Parathyroid adenoma (tissue), 2 donors: ENCODE data around the gene RMP24.

Experiments used
- H2AFZ ChIP-seq: fragments of 300-600 bp; sonication (generic); one replicate; pipeline ENCODE4 v1.7.0; 2017; ENCODE audit warnings: antibody characterized with exemption, mild to moderate bottlenecking
- H3K27ac ChIP-seq: fragments of 300-600 bp; sonication (generic); one replicate; pipeline ENCODE4 v1.7.0; 2017
- H3K27me3 ChIP-seq: fragments of 300-600 bp; sonication (generic); one replicate; pipeline ENCODE4 v1.7.0; 2017; ENCODE audit warnings: low read length; ENCODE audit not compliant: control insufficient read depth, insufficient read depth
- H3K36me3 ChIP-seq: fragments of 300-600 bp; sonication (generic); one replicate; pipeline ENCODE4 v1.7.0; 2017; ENCODE audit warnings: low read length; ENCODE audit not compliant: control insufficient read depth, insufficient read depth
- H3K4me1 ChIP-seq: fragments of 300-600 bp; sonication (generic); one replicate; pipeline ENCODE4 v1.7.0; 2017; ENCODE audit warnings: control low read depth
- H3K4me2 ChIP-seq: fragments of 300-600 bp; sonication (generic); one replicate; pipeline ENCODE4 v1.7.0; 2017; ENCODE audit warnings: low read length
- H3K4me3 ChIP-seq: fragments of 300-600 bp; sonication (generic); one replicate; pipeline ENCODE4 v1.7.0; 2017; ENCODE audit warnings: low read depth, low read length
- H3K79me2 ChIP-seq: fragments of 300-600 bp; sonication (generic); one replicate; pipeline ENCODE4 v1.7.0; 2017; ENCODE audit warnings: control low read depth
- H3K9ac ChIP-seq: fragments of 300-600 bp; sonication (generic); one replicate; pipeline ENCODE4 v1.7.0; 2017; ENCODE audit warnings: mild to moderate bottlenecking
- H3K9me3 ChIP-seq: fragments of 300-600 bp; sonication (generic); one replicate; pipeline ENCODE4 v1.7.0; 2017; ENCODE audit warnings: low read length; ENCODE audit not compliant: control insufficient read depth
- TF ChIP-seq, protein P1 (sequence below): fragments of 300-600 bp; sonication (generic); IDR thresholded peaks from one replicate; pipeline ENCODE4 v1.7.0; 2017; ENCODE audit warnings: antibody characterized with exemption, mild to moderate bottlenecking
- donor health status: primary hyperparathyroidism.

The RMP24 gene

DNA sequence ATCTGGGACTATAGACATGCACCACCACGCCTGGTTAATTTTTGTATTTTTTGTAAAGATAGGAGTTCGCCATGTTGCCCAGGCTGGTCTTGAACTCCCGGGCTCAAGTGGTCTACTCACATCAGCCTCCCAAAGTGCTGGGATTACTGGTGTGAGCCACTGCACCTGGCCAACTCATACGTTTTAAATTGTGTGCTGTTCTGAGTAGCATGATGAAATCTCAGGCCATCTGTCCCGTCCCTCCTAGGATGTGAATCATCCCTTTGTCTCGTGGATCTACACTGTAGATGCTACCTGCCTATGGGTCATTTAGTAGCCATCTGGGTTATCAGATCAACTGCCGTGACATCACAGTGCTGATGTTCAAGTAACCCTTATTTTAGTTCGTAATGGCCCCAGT, 38.5 kb upstream of the RMP24 start:
- peaks cover 6% of the 10 kb centered on the region for H3K9me3 ChIP-seq
- no peak overlapping the region for H3K4me2 ChIP-seq
- no peak overlapping the region for H3K27ac ChIP-seq

DNA sequence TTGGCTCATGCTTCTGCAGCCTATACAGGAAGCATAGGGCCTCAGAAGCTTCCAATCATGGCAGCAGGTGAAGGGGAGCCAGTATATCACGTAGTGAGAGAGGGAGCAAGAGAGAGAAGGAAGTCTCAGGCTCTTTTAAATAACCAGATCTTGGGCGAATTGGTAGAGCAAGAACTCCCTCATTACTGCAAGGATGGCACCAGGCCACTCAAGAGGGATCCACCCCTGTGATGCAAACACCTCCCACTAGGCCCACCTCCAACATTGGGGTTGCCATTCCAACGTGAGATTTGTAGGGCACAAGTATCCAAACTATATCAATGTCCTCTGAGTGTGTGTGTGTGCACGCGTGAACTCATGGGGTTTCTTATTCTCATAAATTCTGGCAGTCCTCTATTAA, 37.6 kb upstream of the RMP24 start:
- Histone ChIP-seq H3K27ac (no peak overlapping the region), H3K27me3 (no peaks in the 10 kb centered on the region), H3K9ac (no peak overlapping the region), H2AFZ (no peak overlapping the region), H3K4me2 (no peak overlapping the region), H3K36me3 (no peaks in the 10 kb centered on the region), H3K4me1 (no peaks in the 10 kb centered on the region), H3K79me2 (no peaks in the 10 kb centered on the region), H3K4me3 (no peak overlapping the region), H3K9me3 (peaks cover 6% of the 10 kb centered on the region)
- TF ChIP-seq, protein P1, sequence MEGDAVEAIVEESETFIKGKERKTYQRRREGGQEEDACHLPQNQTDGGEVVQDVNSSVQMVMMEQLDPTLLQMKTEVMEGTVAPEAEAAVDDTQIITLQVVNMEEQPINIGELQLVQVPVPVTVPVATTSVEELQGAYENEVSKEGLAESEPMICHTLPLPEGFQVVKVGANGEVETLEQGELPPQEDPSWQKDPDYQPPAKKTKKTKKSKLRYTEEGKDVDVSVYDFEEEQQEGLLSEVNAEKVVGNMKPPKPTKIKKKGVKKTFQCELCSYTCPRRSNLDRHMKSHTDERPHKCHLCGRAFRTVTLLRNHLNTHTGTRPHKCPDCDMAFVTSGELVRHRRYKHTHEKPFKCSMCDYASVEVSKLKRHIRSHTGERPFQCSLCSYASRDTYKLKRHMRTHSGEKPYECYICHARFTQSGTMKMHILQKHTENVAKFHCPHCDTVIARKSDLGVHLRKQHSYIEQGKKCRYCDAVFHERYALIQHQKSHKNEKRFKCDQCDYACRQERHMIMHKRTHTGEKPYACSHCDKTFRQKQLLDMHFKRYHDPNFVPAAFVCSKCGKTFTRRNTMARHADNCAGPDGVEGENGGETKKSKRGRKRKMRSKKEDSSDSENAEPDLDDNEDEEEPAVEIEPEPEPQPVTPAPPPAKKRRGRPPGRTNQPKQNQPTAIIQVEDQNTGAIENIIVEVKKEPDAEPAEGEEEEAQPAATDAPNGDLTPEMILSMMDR, result no peak

More for the DNA sequence above, 38.5 kb upstream of the RMP24 start:
- no peaks in the 10 kb centered on the region for H3K27me3 ChIP-seq
- H2AFZ ChIP-seq, result peak overlapping the region; percentile 18
- no peak overlapping the region for H3K9ac ChIP-seq
- H3K4me1 ChIP-seq, result no peaks in the 10 kb centered on the region
- no peaks in the 10 kb centered on the region for H3K79me2 ChIP-seq
- H3K4me3 ChIP-seq, result no peak overlapping the region
- TF ChIP-seq, protein P1, result no peak
- no peaks in the 10 kb centered on the region for H3K36me3 ChIP-seq

DNA sequence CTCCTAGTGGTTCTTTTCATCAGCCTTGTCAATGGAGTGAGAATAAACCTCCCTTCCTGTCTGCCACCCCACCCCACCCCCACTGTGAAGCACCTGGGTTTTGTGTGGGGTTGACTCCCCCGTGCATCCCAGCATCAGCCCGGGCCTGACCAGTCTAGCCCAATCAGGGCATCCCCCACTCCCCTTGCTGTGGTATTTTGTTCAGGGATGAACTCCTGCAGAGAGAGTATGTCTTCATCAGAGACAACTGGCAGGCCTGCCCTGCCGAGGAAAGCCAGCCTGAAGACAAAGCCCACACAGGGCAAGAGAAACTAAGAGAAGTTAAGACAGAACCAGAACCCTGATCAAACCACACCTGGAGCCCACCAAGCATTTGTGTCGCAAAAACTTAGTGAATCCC, 36.7 kb upstream of the RMP24 start:
- Histone ChIP-seq H3K4me1 (no peaks in the 10 kb centered on the region), H3K27me3 (no peaks in the 10 kb centered on the region), H3K79me2 (no peaks in the 10 kb centered on the region), H3K27ac (no peak overlapping the region), H3K9ac (no peak overlapping the region), H2AFZ (no peak overlapping the region), H3K4me3 (no peak overlapping the region), H3K4me2 (no peak overlapping the region), H3K36me3 (no peaks in the 10 kb centered on the region), H3K9me3 (peaks cover 6% of the 10 kb centered on the region)
- TF ChIP-seq, protein P1, result no peak

DNA sequence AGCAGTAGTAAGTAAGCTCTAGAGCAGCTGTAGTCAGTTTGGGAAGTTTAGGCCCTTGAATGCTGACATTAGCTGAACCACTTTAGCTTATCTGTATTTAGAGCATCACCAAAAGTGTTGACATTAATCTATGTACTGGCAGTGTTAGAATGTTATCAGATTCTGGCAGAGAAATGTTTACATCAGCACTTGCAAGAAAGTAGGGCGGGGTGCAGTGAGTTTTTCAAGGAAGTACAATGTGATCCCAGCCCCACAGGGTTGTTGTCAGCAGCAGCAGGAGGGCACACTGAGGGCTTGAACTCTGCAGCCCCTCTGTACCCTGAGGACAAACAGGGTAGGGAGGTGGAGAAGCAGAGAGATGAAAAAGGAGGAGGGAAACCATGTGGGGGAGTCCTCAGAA, 35.5 kb upstream of the RMP24 start:
- no peaks in the 10 kb centered on the region for H3K27me3 ChIP-seq
- H2AFZ ChIP-seq, result no peak overlapping the region
- H3K4me1 ChIP-seq, result no peaks in the 10 kb centered on the region
- H3K27ac ChIP-seq, result no peak overlapping the region
- H3K9me3 ChIP-seq, result peaks cover 6% of the 10 kb centered on the region
- H3K36me3 ChIP-seq, result no peaks in the 10 kb centered on the region
- H3K9ac ChIP-seq, result no peak overlapping the region
- TF ChIP-seq, protein P1, result no peak
- no peaks in the 10 kb centered on the region for H3K79me2 ChIP-seq
- H3K4me2 ChIP-seq, result no peak overlapping the region
- no peak overlapping the region for H3K4me3 ChIP-seq

DNA sequence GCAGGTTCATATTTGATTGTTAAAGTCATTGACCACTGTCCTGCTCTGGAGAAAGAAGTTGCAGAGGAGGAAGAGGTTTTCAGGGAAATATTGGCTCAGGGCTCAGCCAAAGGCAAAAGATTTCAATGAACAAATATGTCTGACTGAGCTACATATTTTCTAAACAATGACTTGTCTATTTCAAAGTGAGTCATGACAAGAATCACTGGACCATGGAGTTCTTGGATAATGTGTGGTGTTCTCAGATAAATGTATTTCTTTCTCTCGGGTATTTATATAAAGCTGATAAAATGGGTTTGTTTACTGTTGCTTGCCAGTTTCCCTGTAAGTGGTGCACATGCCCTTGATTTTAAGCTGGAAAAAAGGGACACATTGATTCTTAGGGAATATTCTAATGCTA, 34.3 kb upstream of the RMP24 start:
- Histone ChIP-seq H2AFZ (no peak overlapping the region), H3K79me2 (no peaks in the 10 kb centered on the region), H3K9ac (no peak overlapping the region), H3K4me3 (no peak overlapping the region), H3K9me3 (peaks cover 6% of the 10 kb centered on the region), H3K36me3 (no peaks in the 10 kb centered on the region), H3K4me1 (no peaks in the 10 kb centered on the region), H3K27me3 (no peaks in the 10 kb centered on the region), H3K27ac (no peak overlapping the region), H3K4me2 (no peak overlapping the region)
- TF ChIP-seq, protein P1, result no peak
